ENCODE measurements around the gene PLCL1. TPM values are rescaled to one million over a fixed set of nuclear protein-coding genes. Genes with fewer than 3 reads are reported as not detected.

The PLCL1 gene
- total RNA-seq, 2 donors from 2014 or later = 25.6 to 26.2 TPM

DNA sequence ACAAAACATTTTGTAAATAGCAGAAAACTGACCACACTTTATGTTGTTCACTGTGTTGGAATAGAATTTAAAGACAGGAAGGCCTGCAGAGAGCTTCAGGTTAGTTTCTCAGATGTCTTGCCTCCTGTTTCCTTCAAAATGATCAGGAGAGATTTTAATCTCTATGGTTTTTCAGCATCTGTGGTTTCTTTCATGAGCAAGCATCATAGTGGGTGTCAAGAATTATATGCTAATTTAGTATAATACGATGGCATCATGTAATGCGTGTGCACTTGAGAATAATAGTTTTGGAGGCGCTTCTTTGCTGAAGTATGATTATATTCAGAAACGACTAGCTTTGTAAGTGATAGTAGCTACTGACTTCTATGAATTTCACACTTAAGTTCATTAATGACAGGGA, 149.9 kb downstream of the PLCL1 start:
- H3K9me3 ChIP-seq = no peaks in the 10 kb centered on the region
- no peaks in the 10 kb centered on the region for H3K36me3 ChIP-seq
- no peak for DNase-seq (ENCODE audit: low spot score)
- no peak for ATAC-seq (ENCODE audit: insufficient number of reproducible peaks, low FRiP score, low read depth)
- no peak overlapping the region for H3K4me3 ChIP-seq
- peaks cover 20 to 51% of the 10 kb centered on the region in 2 donors for H3K4me1 ChIP-seq (ENCODE audit: control insufficient read depth in 1 of 2, low read depth in 2 of 2)
- H3K27me3 ChIP-seq (replicated peaks; ENCODE audit: insufficient read depth) = no peaks in the 10 kb centered on the region
- no peak overlapping the region for H3K27ac ChIP-seq
- TF ChIP-seq, protein P1, sequence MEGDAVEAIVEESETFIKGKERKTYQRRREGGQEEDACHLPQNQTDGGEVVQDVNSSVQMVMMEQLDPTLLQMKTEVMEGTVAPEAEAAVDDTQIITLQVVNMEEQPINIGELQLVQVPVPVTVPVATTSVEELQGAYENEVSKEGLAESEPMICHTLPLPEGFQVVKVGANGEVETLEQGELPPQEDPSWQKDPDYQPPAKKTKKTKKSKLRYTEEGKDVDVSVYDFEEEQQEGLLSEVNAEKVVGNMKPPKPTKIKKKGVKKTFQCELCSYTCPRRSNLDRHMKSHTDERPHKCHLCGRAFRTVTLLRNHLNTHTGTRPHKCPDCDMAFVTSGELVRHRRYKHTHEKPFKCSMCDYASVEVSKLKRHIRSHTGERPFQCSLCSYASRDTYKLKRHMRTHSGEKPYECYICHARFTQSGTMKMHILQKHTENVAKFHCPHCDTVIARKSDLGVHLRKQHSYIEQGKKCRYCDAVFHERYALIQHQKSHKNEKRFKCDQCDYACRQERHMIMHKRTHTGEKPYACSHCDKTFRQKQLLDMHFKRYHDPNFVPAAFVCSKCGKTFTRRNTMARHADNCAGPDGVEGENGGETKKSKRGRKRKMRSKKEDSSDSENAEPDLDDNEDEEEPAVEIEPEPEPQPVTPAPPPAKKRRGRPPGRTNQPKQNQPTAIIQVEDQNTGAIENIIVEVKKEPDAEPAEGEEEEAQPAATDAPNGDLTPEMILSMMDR (IDR thresholded peaks at IDR 0.05) = no peak

DNA sequence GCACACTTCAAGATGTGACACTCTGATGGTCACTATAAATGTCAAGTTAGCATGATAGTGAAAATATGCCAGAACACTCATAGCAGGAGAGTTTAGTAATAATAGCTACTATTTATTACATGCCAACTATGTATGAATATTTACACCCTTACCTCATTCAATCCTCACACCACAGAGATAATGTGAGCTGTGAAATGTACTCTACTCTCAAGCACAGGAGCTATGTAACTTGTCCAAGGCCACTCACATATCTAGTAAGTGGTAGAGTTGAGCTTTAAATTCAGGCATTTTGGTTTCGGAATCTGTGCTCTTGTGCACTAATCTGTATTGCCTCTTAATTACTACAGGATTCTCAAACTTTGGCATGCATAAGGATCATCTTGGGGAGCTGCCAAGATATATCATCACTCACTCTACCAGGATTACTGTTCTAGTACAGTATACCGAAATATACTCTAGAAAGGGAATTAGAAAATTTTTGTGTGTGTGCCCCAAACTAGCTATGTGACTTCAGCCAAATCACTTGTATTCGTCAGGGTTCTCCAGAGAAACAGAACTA, 154.3 kb downstream of the PLCL1 start:
- Histone ChIP-seq H3K27me3 (replicated peaks; ENCODE audit: insufficient read depth) (no peaks in the 10 kb centered on the region), H3K9me3 (no peaks in the 10 kb centered on the region), H3K4me1 (ENCODE audit: control insufficient read depth in 1 of 2, low read depth in 2 of 2) (peaks cover 14 to 47% of the 10 kb centered on the region in 2 donors), H3K4me3 (no peak overlapping the region), H3K27ac (no peak overlapping the region), H3K36me3 (no peaks in the 10 kb centered on the region)
- ATAC-seq (ENCODE audit: insufficient number of reproducible peaks, low FRiP score, low read depth) = no peak
- no peak for DNase-seq (ENCODE audit: low spot score)
- TF ChIP-seq, protein P1 (IDR thresholded peaks at IDR 0.05) = no peak

DNA sequence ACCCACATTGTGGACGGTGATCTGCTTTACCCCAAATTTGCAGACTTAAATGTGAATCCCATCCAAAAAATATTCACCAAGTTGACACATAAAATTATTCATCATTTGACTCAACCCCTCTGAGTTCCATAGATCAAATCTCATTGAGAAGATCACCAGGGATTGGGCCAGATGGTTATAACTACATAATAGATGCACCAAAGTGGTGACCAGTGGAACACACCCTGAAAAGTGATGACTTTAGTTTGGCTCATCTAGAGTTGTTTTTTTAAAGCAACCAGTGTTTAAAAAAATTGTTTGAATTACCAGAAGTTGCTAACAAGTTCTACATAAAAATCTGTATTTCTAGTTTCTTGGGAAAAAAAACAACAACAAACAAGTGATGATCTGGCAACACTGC, 155.0 kb downstream of the PLCL1 start:
- Histone ChIP-seq H3K36me3 (no peaks in the 10 kb centered on the region), H3K27ac (no peak overlapping the region), H3K4me3 (no peak overlapping the region), H3K9me3 (peaks cover under 1% of the 10 kb centered on the region), H3K4me1 (ENCODE audit: control insufficient read depth in 1 of 2, low read depth in 2 of 2) (peaks cover 14 to 40% of the 10 kb centered on the region in 2 donors), H3K27me3 (replicated peaks; ENCODE audit: insufficient read depth) (no peaks in the 10 kb centered on the region)
- ATAC-seq (ENCODE audit: insufficient number of reproducible peaks, low FRiP score, low read depth) (no peak), DNase-seq (ENCODE audit: low spot score) (no peak)
- TF ChIP-seq, protein P1 (IDR thresholded peaks at IDR 0.05) = no peak

DNA sequence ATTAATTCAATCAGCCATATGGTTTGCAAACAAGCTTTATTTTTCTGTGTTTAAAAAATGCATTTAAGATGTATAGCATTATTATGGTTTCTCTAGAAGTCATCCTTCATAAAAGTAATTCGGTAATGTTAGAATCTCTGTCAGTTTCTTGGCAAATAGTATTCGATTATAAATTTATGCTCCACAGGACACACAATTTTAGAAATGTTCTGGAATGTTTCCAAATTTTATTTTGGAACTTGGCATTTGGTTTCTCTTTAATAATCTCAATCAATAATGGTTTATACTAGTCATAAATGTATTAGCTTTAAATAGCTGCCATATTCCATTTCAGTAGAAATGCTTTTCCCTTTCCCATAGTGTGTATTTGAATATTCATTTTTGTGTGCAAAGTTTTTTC, 156.4 kb downstream of the PLCL1 start:
- Histone ChIP-seq H3K27me3 (replicated peaks; ENCODE audit: insufficient read depth) (no peaks in the 10 kb centered on the region), H3K4me1 (ENCODE audit: control insufficient read depth in 1 of 2, low read depth in 2 of 2) (peaks cover 11 to 33% of the 10 kb centered on the region in 2 donors), H3K36me3 (no peaks in the 10 kb centered on the region), H3K9me3 (peaks cover 4% of the 10 kb centered on the region), H3K4me3 (no peak overlapping the region), H3K27ac (no peak overlapping the region)
- DNase-seq (ENCODE audit: low spot score) (no peak), ATAC-seq (ENCODE audit: insufficient number of reproducible peaks, low FRiP score, low read depth) (no peak)
- TF ChIP-seq, protein P1 (IDR thresholded peaks at IDR 0.05) = no peak

DNA sequence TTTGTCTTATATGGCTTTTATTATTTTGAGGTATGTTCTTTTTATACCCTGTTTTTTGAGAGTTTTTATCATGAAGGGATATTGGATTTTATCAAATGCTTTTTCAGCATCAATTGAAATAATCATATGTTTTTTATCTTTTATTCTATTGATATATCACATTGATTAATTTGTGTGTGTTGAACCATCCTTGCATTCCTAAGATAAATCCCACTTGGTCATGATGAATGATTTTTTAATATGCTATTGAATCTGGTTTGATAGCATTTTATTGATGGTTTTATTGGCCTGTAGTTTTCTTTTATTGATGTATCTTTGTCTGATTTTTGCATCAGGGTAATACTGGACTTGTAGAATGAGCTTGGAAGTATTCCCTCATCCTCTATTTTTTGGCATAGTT, 160.3 kb downstream of the PLCL1 start:
- no peaks in the 10 kb centered on the region for H3K36me3 ChIP-seq
- no peak overlapping the region for H3K4me3 ChIP-seq
- peaks cover 7 to 35% of the 10 kb centered on the region in 2 donors for H3K4me1 ChIP-seq (ENCODE audit: control insufficient read depth in 1 of 2, low read depth in 2 of 2)
- TF ChIP-seq, protein P1 (IDR thresholded peaks at IDR 0.05) = no peak
- DNase-seq (ENCODE audit: low spot score) (no peak), ATAC-seq (ENCODE audit: insufficient number of reproducible peaks, low FRiP score, low read depth) (no peak)
- no peaks in the 10 kb centered on the region for H3K27me3 ChIP-seq (replicated peaks; ENCODE audit: insufficient read depth)
- peaks cover 4% of the 10 kb centered on the region for H3K9me3 ChIP-seq
- no peak overlapping the region for H3K27ac ChIP-seq
